Measurements from ENCODE around the gene SPON1. TPM values are rescaled to one million over a fixed set of nuclear protein-coding genes. Genes with fewer than 3 reads are reported as not detected.

SPON1 gene
- total and polyA plus RNA-seq, 8 donors = 9.3 to 122 (median 26.9) TPM

DNA sequence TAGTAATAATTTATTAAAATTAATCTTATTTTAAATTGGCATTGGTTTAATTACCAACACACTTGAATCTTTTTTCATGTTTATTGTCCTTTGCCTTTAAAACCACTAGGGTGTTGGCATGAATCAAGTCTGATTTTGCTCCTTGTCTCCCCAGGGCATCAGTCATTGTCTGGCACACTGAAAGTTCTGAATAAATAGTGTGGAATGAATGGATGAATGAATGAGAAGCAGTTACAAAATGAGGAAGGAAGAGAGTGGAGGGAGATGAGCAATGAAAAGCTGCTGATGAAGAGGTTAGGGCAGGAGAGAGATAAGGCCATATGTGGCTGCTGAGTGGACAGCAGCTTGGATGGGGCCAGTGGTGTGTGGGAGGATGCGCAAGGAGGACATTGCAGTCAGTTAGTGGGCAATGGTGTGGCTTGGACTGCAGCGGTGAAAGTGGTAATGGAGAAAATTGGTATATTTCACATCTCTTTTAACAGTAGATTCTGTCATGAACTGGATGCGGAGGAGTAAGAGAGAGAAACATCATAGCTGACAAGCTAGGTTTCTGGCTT, 132.0 kb downstream of the SPON1 start:
- H3K9me3 ChIP-seq = no peaks in the 10 kb centered on the region
- TF ChIP-seq, protein P1, sequence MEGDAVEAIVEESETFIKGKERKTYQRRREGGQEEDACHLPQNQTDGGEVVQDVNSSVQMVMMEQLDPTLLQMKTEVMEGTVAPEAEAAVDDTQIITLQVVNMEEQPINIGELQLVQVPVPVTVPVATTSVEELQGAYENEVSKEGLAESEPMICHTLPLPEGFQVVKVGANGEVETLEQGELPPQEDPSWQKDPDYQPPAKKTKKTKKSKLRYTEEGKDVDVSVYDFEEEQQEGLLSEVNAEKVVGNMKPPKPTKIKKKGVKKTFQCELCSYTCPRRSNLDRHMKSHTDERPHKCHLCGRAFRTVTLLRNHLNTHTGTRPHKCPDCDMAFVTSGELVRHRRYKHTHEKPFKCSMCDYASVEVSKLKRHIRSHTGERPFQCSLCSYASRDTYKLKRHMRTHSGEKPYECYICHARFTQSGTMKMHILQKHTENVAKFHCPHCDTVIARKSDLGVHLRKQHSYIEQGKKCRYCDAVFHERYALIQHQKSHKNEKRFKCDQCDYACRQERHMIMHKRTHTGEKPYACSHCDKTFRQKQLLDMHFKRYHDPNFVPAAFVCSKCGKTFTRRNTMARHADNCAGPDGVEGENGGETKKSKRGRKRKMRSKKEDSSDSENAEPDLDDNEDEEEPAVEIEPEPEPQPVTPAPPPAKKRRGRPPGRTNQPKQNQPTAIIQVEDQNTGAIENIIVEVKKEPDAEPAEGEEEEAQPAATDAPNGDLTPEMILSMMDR (IDR thresholded peaks at IDR 0.05) = no peak
- TF ChIP-seq POLR2AphosphoS5 (IDR thresholded peaks at IDR 0.05) = no peak
- TF ChIP-seq POLR2A (IDR thresholded peaks at IDR 0.05) = no peak
- no peak for TF ChIP-seq EP300 (IDR thresholded peaks at IDR 0.05)
- DNase-seq = no peak
- peaks cover 0 to 10% (median 2%) of the 10 kb centered on the region in 4 donors for H3K4me1 ChIP-seq
- H3K36me3 ChIP-seq = no peaks in the 10 kb centered on the region
- H3K27me3 ChIP-seq = no peaks in the 10 kb centered on the region
- intact Hi-C loops (cut with DNase I; ENCODE audit: low total_unique reads) = no loop called here
- H3K4me3 ChIP-seq = no peak overlapping the region
- H3K27ac ChIP-seq = no peak overlapping the region
- 92 to 100% (median 95%) methylated on average over 3 of the region's 3 CpGs for WGBS, 5 donors

DNA sequence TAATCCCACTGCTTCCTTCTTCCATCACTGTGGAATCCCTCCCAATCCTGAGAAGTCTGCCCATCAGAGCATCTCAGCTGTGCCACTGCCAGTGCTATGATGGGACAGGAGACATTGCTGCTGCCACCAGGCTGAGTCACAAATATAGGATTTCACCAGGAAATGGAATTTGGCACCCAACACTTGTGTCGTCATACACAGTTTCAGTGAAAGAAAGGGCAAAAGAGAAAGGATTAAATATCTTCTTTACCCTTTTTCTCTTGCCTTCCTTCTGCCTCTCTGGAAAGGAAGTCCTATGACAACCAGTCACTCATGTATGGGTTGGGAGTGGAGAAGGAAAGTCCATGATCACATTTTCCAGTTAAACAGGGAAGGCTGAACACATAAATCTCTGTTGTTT, 133.4 kb downstream of the SPON1 start:
- no peak overlapping the region for H3K27ac ChIP-seq
- no peaks in the 10 kb centered on the region for H3K9me3 ChIP-seq
- no peak overlapping the region for H3K4me3 ChIP-seq
- intact Hi-C loops (cut with DNase I; ENCODE audit: low total_unique reads) = no loop called here
- H3K27me3 ChIP-seq = no peaks in the 10 kb centered on the region
- 56 to 78% (median 74%) methylated on average over 1 of the region's 1 CpG for WGBS, 5 donors
- H3K36me3 ChIP-seq = no peaks in the 10 kb centered on the region
- TF ChIP-seq POLR2A (IDR thresholded peaks at IDR 0.05) = no peak
- no peaks in the 10 kb centered on the region for H3K4me1 ChIP-seq
- DNase-seq = no peak

DNA sequence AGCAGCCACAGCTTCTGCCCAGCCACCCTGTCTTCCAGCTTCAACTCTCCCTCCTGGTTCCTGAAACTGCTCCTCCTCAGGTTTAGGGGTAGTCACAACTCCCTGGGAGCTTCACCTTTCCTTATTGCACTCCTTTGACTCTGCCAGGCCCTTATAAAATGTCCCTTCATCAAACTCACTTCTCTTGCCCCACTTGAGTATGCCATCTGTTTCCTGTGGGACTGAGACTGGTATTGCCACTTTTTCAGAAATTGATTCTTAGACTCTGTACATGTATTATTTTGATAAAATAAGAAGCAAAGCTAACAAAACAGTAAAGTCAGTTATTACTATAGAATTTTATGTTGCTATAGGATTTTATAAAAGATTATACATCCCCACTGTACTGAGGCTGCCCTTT, 134.1 kb downstream of the SPON1 start:
- Histone ChIP-seq H3K4me1 (no peaks in the 10 kb centered on the region), H3K27ac (no peak overlapping the region), H3K36me3 (no peaks in the 10 kb centered on the region), H3K9me3 (no peaks in the 10 kb centered on the region), H3K27me3 (no peaks in the 10 kb centered on the region), H3K4me3 (no peak overlapping the region)
- TF ChIP-seq, protein P1 (IDR thresholded peaks at IDR 0.05) = no peak
- no peak for DNase-seq
- intact Hi-C loops (cut with DNase I; ENCODE audit: low total_unique reads) = no loop called here

DNA sequence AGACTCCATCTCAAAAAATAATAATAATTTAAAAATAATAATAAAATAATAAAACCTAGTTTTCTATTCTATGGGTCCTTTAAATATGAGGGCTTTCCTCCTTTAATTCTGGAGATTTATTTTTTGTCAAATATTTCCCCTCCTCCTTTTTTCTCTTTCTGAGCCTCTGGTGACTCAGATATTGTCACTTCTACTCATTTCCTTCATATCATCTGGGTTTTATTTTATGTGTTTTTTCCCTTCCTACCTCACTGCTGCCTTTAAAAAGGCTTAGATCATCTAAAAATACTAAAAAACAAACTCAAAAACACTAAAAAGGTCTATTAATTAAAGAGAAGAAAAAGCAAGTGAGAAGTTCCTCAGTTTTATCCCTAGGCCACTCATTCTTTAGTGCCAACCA, 138.9 kb downstream of the SPON1 start:
- Histone ChIP-seq H3K4me1 (peaks cover 0 to 7% (median 0%) of the 10 kb centered on the region in 4 donors), H3K27ac (no peak overlapping the region), H3K36me3 (no peaks in the 10 kb centered on the region), H3K4me3 (no peak overlapping the region), H3K9me3 (no peaks in the 10 kb centered on the region), H3K27me3 (no peaks in the 10 kb centered on the region)
- no peak for TF ChIP-seq POLR2A (IDR thresholded peaks at IDR 0.05)
- TF ChIP-seq, protein P1 (IDR thresholded peaks at IDR 0.05) = no peak
- no peak for TF ChIP-seq POLR2AphosphoS5 (IDR thresholded peaks at IDR 0.05)
- TF ChIP-seq EP300 (IDR thresholded peaks at IDR 0.05) = no peak
- intact Hi-C loops (cut with DNase I; ENCODE audit: low total_unique reads) = no loop called here
- DNase-seq = no peak

DNA sequence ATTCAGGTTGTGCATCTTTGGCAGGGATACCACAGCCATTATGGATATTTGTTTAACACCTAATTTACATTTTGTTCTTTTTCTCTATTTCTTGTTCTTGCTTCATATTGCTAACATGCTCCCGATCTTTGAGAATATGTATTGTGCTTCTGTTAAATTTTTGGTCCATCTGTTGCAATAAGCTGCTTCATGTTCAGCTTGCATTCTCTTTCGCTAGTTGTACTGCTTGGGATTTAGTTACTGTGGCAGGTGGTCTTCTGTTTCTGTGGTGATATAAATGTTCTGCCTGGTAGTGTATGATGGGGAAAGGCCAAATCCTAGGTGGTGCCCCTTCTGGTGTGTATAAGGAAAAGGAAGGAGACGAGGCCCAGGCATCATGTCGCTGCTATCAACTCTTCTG, 140.2 kb downstream of the SPON1 start:
- H3K4me1 ChIP-seq = peaks cover 0 to 16% (median 1%) of the 10 kb centered on the region in 4 donors
- 74 to 90% (median 81%) methylated on average over 4 of the region's 4 CpGs for WGBS, 5 donors
- H3K4me3 ChIP-seq = no peak overlapping the region
- TF ChIP-seq POLR2AphosphoS5 (IDR thresholded peaks at IDR 0.05) = no peak
- TF ChIP-seq POLR2A (IDR thresholded peaks at IDR 0.05) = no peak
- TF ChIP-seq, protein P1 (IDR thresholded peaks at IDR 0.05) = no peak
- no peak for TF ChIP-seq EP300 (IDR thresholded peaks at IDR 0.05)
- H3K36me3 ChIP-seq = no peaks in the 10 kb centered on the region
- no peak for DNase-seq
- H3K27me3 ChIP-seq = no peaks in the 10 kb centered on the region
- intact Hi-C loops (cut with DNase I; ENCODE audit: low total_unique reads) = no loop called here
- H3K27ac ChIP-seq = no peak overlapping the region
- H3K9me3 ChIP-seq = no peaks in the 10 kb centered on the region
